Testis (tissue), 3 donors: ENCODE data around the gene ASTL. TPM values are rescaled to one million over a fixed set of nuclear protein-coding genes. Genes with fewer than 3 reads are reported as not detected.

Experiments
- DNase-seq: peaks from one replicate; pipeline ENCODE4 v3.0.0-alpha.2; 2019
- H3K27ac ChIP-seq, 2 donors: fragments of 200-600 bp; sonication (generic); one replicate each; pipeline ENCODE4 v1.5.1; 2019
- H3K27me3 ChIP-seq: fragments of 200-600 bp; sonication (generic); one replicate; pipeline ENCODE4 v1.5.1; 2019
- H3K36me3 ChIP-seq: fragments of 200-600 bp; sonication (generic); one replicate; pipeline ENCODE4 v1.5.1; 2017; ENCODE audit warnings: low read depth; ENCODE audit errors: missing control alignments
- H3K4me1 ChIP-seq: fragments of 200-600 bp; sonication (generic); one replicate; pipeline ENCODE4 v1.5.1; 2019
- H3K4me3 ChIP-seq, 2 donors: fragments of 200-600 bp; sonication (generic); one replicate each; pipeline ENCODE4 v1.5.1; 2017 to 2019
- H3K9me3 ChIP-seq: fragments of 200-600 bp; sonication (generic); one replicate; pipeline ENCODE4 v1.5.1; 2017
- POLR2A ChIP-seq: fragments of 450-650 bp; IDR thresholded peaks from one replicate; pipeline ENCODE4 v1.6.1; 2017; ENCODE audit warnings: antibody characterized with exemption, mild to moderate bottlenecking, moderate library complexity
- WGBS, 2 donors: methylation state at CpG; one replicate each; pipeline ENCODE4 v1.1.5; 2018; 5-methylcytosine and 5-hydroxymethylcytosine counted together
- intact Hi-C: fragments of 100-400 bp; cut with DNase I; formaldehyde crosslinking; loops from one replicate; pipeline ENCODE4 v1.15.1; 2023; ENCODE audit warnings: low total_unique reads
- polyA plus RNA-seq: library from polyadenylated mRNA; stranded (reverse); fragments of 350-450 nt; fragmentation: Illumina TruSeq; extraction: RNeasy Lipid Tissue Mini Kit (QIAGEN cat#74804); gene quantifications from one replicate; pipeline ENCODE4 v1.2.3, GENCODE V29; 2014; ENCODE audit warnings: low read depth, low replicate concordance; ENCODE audit not compliant: insufficient read depth
- total RNA-seq, 2 donors: library from RNA; depleted of rRNA; stranded (reverse); fragments of >200 nt; gene quantifications; one replicate each; pipeline ENCODE4 v1.2.3, GENCODE V29; 2016
- TF ChIP-seq, protein P1 (sequence below), 3 experiments: fragments of 450-650 bp in 2 of 3; fragments of 200-600 bp in 1 of 3; sonication (generic) in 1 of 3; IDR thresholded peaks; one replicate each; pipeline ENCODE4 v1.5.1; 2016 to 2019; ENCODE audit warnings: antibody characterized with exemption in 3 of 3, mild to moderate bottlenecking in 2 of 3, moderate library complexity in 1 of 3

ASTL gene
- total and polyA plus RNA-seq, 3 donors from 2014 or later = 0.58 to 1.6 (median 0.87) TPM

DNA sequence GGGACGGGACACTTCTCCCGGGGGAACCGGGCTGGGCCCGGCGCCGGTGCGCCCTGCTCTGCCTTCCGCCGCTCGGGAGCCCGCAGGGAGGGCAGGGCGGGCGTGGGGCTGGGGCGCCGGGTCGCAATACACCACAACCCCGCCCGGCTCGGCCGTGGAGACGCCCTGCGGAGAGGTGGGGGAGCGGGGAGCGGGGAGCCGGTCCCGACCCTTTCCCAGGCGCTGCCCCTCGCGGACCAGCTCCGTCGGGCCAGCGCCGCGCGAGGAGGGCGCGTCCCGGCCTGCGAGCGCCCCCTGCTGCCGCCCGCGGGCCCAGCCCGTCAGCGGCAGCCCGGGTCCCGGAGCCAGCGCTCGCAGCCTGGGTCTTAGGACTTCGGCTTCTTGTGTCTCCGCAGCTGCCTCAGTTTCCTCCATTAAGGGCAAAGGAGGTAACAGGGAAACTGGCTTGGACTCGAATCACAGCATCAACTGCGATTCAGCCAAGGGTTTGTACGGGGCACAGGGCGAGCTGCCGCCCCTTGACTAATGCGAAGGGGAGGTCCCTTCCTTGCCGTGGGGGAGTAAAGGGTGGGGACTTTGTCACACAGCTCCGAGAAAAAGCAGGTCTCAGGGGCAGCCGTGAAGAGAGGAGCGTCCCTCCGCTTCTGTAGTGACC is 21.3 kb downstream of the ASTL start:
- Histone ChIP-seq H3K9me3 (no peaks in the 10 kb centered on the region), H3K36me3 (no peaks in the 10 kb centered on the region), H3K4me1 (peaks cover 9% of the 10 kb centered on the region), H3K4me3 (peak overlapping the region; percentile 46 to 60), H3K27me3 (no peaks in the 10 kb centered on the region), H3K27ac (peak overlapping the region in 1 of 2 donors; percentile 30)
- 2 to 8% methylated on average over 11 to 29 of the region's 62 CpGs for WGBS, 2 donors
- intact Hi-C loops = no loop called here
- TF ChIP-seq POLR2A = no peak
- TF ChIP-seq, protein P1, sequence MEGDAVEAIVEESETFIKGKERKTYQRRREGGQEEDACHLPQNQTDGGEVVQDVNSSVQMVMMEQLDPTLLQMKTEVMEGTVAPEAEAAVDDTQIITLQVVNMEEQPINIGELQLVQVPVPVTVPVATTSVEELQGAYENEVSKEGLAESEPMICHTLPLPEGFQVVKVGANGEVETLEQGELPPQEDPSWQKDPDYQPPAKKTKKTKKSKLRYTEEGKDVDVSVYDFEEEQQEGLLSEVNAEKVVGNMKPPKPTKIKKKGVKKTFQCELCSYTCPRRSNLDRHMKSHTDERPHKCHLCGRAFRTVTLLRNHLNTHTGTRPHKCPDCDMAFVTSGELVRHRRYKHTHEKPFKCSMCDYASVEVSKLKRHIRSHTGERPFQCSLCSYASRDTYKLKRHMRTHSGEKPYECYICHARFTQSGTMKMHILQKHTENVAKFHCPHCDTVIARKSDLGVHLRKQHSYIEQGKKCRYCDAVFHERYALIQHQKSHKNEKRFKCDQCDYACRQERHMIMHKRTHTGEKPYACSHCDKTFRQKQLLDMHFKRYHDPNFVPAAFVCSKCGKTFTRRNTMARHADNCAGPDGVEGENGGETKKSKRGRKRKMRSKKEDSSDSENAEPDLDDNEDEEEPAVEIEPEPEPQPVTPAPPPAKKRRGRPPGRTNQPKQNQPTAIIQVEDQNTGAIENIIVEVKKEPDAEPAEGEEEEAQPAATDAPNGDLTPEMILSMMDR (IDR thresholded peaks at IDR 0.05) = peak; percentile 82 to 86 (median 85)
- peak; percentile 46 for DNase-seq

- no peak for TF ChIP-seq POLR2A
- TF ChIP-seq, protein P1 (IDR thresholded peaks at IDR 0.05) = no peak
- peak; percentile 63 for DNase-seq
- 1 to 3% methylated on average over 11 to 31 of the region's 64 CpGs for WGBS, 2 donors
- no peaks in the 10 kb centered on the region for H3K9me3 ChIP-seq
- no peaks in the 10 kb centered on the region for H3K36me3 ChIP-seq
- peak within 1 kb of the TSS in 1 of 2 donors; percentile 30 for H3K27ac ChIP-seq
- intact Hi-C loops = no loop called here
- H3K4me1 ChIP-seq = peaks cover 6% of the 10 kb centered on the region
- peak within 1 kb of the TSS; percentile 46 to 60 for H3K4me3 ChIP-seq
- no peaks in the 10 kb centered on the region for H3K27me3 ChIP-seq
These were observed 21.9 kb downstream of the ASTL start, which contains the start of gene ADRA2B for GRCh38 chr2:96116424-96116878. Gene ADRA2B (minus strand): TSS chr2:96116571. CDS start chr2:96116149, 422 bp downstream.

GRCh38 chr2:96115631-96116423 is 22.5 kb downstream of the ASTL start:
- no peaks in the 10 kb centered on the region for H3K9me3 ChIP-seq
- DNase-seq = no peak
- no peaks in the 10 kb centered on the region for H3K27me3 ChIP-seq
- H3K4me3 ChIP-seq = peak overlapping the region; percentile 46 to 60
- H3K36me3 ChIP-seq = no peaks in the 10 kb centered on the region
- TF ChIP-seq, protein P1 (IDR thresholded peaks at IDR 0.05) = no peak
- whole genome bisulfite sequencing, 2 donors = 44 to 55% methylated on average over 62 to 69 of the region's 77 CpGs
- intact Hi-C loops = no loop called here
- H3K27ac ChIP-seq = peak overlapping the region in 1 of 2 donors; percentile 30
- H3K4me1 ChIP-seq = peaks cover 6% of the 10 kb centered on the region

DNA sequence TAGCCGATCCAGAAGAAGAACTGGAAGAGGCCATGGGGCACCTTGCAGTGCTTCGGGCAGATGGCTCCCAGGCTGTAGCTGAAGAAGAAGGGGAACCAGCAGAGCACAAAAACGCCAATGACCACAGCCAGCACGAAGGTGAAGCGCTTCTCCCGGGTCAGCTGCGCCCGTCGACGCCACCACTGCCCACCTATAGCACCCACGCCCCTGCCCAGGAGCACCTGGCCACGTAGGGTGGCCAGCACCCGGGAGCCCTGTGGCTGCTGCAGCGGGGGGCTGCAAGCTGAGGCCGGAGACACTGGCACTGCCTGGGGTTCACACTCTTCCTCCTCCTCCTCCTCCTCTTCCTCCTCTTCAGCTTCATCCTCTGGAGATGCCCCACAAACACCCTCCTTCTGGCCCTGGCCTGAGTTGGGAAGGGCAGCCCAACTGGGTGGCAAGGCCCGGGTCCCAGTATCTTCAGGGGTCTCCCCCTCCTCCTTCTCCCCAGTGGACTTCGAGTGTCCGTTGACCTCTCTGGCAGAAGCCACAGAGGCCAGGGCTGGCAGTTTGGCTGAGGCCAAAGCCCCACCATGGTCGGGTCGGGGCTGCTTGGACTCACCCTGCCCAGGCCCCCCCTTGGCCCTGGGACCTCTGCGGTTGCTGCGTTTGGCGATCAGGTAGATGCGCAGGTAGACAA is 23.3 kb downstream of the ASTL start:
- Histone ChIP-seq H3K27me3 (no peaks in the 10 kb centered on the region), H3K4me3 (no peak overlapping the region), H3K9me3 (no peaks in the 10 kb centered on the region), H3K27ac (no peak overlapping the region), H3K4me1 (peaks cover 6% of the 10 kb centered on the region), H3K36me3 (no peaks in the 10 kb centered on the region)
- intact Hi-C loops = no loop called here
- WGBS, 2 donors = 71 to 83% methylated on average over 20 to 24 of the region's 24 CpGs
- TF ChIP-seq, protein P1 (IDR thresholded peaks at IDR 0.05) = no peak
- no peak for TF ChIP-seq POLR2A
- DNase-seq = no peak
